GM19238 (cell line): ENCODE results near the gene TBX2.
"Not testable (repeated sequence)": the region's sequence is repeated elsewhere in the genome, so short reads cannot be mapped to it uniquely, and the experiment has no call there.

Source experiments
- DNase-seq: peaks from one replicate; pipeline ENCODE4 v3.0.0; 2011; ENCODE audit warnings: low spot score; ENCODE audit not compliant: insufficient read length

TBX2 gene

GRCh38 chr17:61429831-61430230, 30.2 kb downstream of the TBX2 start:
- not testable (repeated sequence) for DNase-seq

GRCh38 chr17:61431594-61432311, 32.1 kb downstream of the TBX2 start:
- DNase-seq = no peak

GRCh38 chr17:61436273-61436672, 36.6 kb downstream of the TBX2 start:
- no peak for DNase-seq

GRCh38 chr17:61436995-61437704, 37.5 kb downstream of the TBX2 start:
- DNase-seq = no peak

- DNase-seq = no peak
These were observed 41.1 kb downstream of the TBX2 start for GRCh38 chr17:61440697-61441096.

GRCh38 chr17:61441507-61441906, 41.9 kb downstream of the TBX2 start:
- DNase-seq = not testable (repeated sequence)

- no peak for DNase-seq
These were observed 42.6 kb downstream of the TBX2 start for GRCh38 chr17:61442136-61442775.

- no peak for DNase-seq
These were observed 43.3 kb downstream of the TBX2 start for GRCh38 chr17:61442878-61443474.

GRCh38 chr17:61443475-61443882, 43.8 kb downstream of the TBX2 start:
- DNase-seq = no peak

GRCh38 chr17:61444075-61444474, 44.4 kb downstream of the TBX2 start:
- DNase-seq = no peak

- DNase-seq = no peak
These were observed 45.2 kb downstream of the TBX2 start for GRCh38 chr17:61444831-61445230.

- DNase-seq = no peak
These were observed 47.7 kb downstream of the TBX2 start for GRCh38 chr17:61447358-61447757.

GRCh38 chr17:61448042-61448441, 48.4 kb downstream of the TBX2 start:
- no peak for DNase-seq

GRCh38 chr17:61449140-61449539, 49.5 kb downstream of the TBX2 start:
- not testable (repeated sequence) for DNase-seq

- DNase-seq = no peak
These were observed 50.3 kb downstream of the TBX2 start for GRCh38 chr17:61449707-61450640.

- DNase-seq = no peak
These were observed 51.2 kb downstream of the TBX2 start for GRCh38 chr17:61450641-61451537.

- DNase-seq = no peak
These were observed 52.1 kb downstream of the TBX2 start for GRCh38 chr17:61451538-61452300.

- DNase-seq = no peak
These were observed 53.0 kb downstream of the TBX2 start, which contains the start of gene TBX4 for GRCh38 chr17:61452301-61453290. TBX4 (plus strand) TSS chr17:61452422; CDS start chr17:61456491, 4,069 bp downstream.
